Panc1 (cell line): ENCODE results near the gene LSM4.

Experiments
- CTCF ChIP-seq: fragments of 450-650 bp; IDR thresholded peaks from 2 replicates; pipeline ENCODE4 v1.5.1; 2017; ENCODE audit warnings: mild to moderate bottlenecking
- POLR2AphosphoS5 ChIP-seq: IDR thresholded peaks from 2 replicates; pipeline ENCODE4 v1.6.1; 2012; ENCODE audit warnings: mild to moderate bottlenecking, low read depth, low read length, moderate library complexity

DNA sequence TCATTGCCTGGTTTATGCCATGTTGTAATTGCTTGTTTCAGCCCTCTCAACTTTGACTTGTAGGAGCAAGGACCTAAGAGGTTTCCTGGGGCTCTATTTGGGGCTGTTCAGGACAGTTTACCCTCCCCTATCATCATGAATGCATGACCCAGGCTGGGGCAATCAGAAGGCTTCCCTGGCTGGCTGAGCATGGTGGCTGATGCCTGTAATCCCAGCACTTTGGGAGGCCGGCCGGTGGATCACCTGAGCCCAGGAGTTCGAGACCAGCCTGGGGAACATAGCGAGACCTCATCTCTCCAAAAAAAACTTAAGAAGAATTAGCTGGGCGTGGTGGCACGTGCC lies 6.1 kb upstream of the LSM4 start:
- no peak for TF ChIP-seq CTCF
- TF ChIP-seq POLR2AphosphoS5 = no peak
